ENCODE results near the gene PTPRN2. TPM values are rescaled to one million over a fixed set of nuclear protein-coding genes. Genes with fewer than 3 reads are reported as not detected.

Gene PTPRN2
- total and polyA plus RNA-seq, 2 donors, result 1.7 to 1.9 TPM

GRCh38 chr7:158584407-158584806 lies 3.2 kb downstream of the PTPRN2 start:
- Histone ChIP-seq H3K4me3 (ENCODE audit: low read length in 2 of 2) (no peak overlapping the region), H3K4me1 (ENCODE audit: control insufficient read depth in 2 of 2, insufficient read depth in 2 of 2, low read length in 2 of 2) (peaks cover 2 to 3% of the 10 kb centered on the region in 2 donors), H3K9me3 (ENCODE audit: control insufficient read depth in 2 of 2, insufficient read depth in 1 of 2, low read length in 1 of 2) (peaks cover 0 to 3% of the 10 kb centered on the region in 2 donors), H3K27me3 (ENCODE audit: control insufficient read depth in 2 of 2, insufficient read depth in 1 of 2, low read length in 1 of 2) (peaks cover 37 to 56% of the 10 kb centered on the region in 2 donors), H3K27ac (ENCODE audit: low read depth in 1 of 2, low read length in 1 of 2) (no peak overlapping the region), H3K36me3 (ENCODE audit: control insufficient read depth in 2 of 2, insufficient read depth in 2 of 2, low read length in 1 of 2) (no peaks in the 10 kb centered on the region)
- no peak for DNase-seq (ENCODE audit: low read depth in 6 of 9, low spot score in 9 of 9)
- WGBS, result 82% methylated on average over 8 of the region's 8 CpGs

- peaks cover 31 to 50% of the 10 kb centered on the region in 2 donors for H3K27me3 ChIP-seq (ENCODE audit: control insufficient read depth in 2 of 2, insufficient read depth in 1 of 2, low read length in 1 of 2)
- peaks cover 0 to 3% of the 10 kb centered on the region in 2 donors for H3K9me3 ChIP-seq (ENCODE audit: control insufficient read depth in 2 of 2, insufficient read depth in 1 of 2, low read length in 1 of 2)
- DNase-seq (ENCODE audit: low read depth in 6 of 9, low spot score in 9 of 9), result no peak
- H3K4me1 ChIP-seq (ENCODE audit: control insufficient read depth in 2 of 2, insufficient read depth in 2 of 2, low read length in 2 of 2), result peaks cover 2 to 3% of the 10 kb centered on the region in 2 donors
- H3K36me3 ChIP-seq (ENCODE audit: control insufficient read depth in 2 of 2, insufficient read depth in 2 of 2, low read length in 1 of 2), result no peaks in the 10 kb centered on the region
- 83% methylated on average over 6 of the region's 6 CpGs for whole genome bisulfite sequencing
- no peak overlapping the region for H3K4me3 ChIP-seq (ENCODE audit: low read length in 2 of 2)
- H3K27ac ChIP-seq (ENCODE audit: low read depth in 1 of 2, low read length in 1 of 2), result no peak overlapping the region
Observed at GRCh38 chr7:158583810-158584209, 3.8 kb downstream of the PTPRN2 start.

GRCh38 chr7:158583143-158583542 lies 4.5 kb downstream of the PTPRN2 start:
- Histone ChIP-seq H3K36me3 (ENCODE audit: control insufficient read depth in 2 of 2, insufficient read depth in 2 of 2, low read length in 1 of 2) (no peaks in the 10 kb centered on the region), H3K4me3 (ENCODE audit: low read length in 2 of 2) (no peak overlapping the region), H3K9me3 (ENCODE audit: control insufficient read depth in 2 of 2, insufficient read depth in 1 of 2, low read length in 1 of 2) (peaks cover 0 to 3% of the 10 kb centered on the region in 2 donors), H3K27me3 (ENCODE audit: control insufficient read depth in 2 of 2, insufficient read depth in 1 of 2, low read length in 1 of 2) (peaks cover 24 to 44% of the 10 kb centered on the region in 2 donors), H3K27ac (ENCODE audit: low read depth in 1 of 2, low read length in 1 of 2) (no peak overlapping the region), H3K4me1 (ENCODE audit: control insufficient read depth in 2 of 2, insufficient read depth in 2 of 2, low read length in 2 of 2) (peaks cover 2 to 3% of the 10 kb centered on the region in 2 donors)
- DNase-seq (ENCODE audit: low read depth in 6 of 9, low spot score in 9 of 9), result no peak
- 85% methylated on average over 5 of the region's 5 CpGs for WGBS

GRCh38 chr7:158582089-158582456 lies 5.5 kb downstream of the PTPRN2 start:
- Histone ChIP-seq H3K4me1 (ENCODE audit: control insufficient read depth in 2 of 2, insufficient read depth in 2 of 2, low read length in 2 of 2) (peaks cover 0 to 2% of the 10 kb centered on the region in 2 donors), H3K27ac (ENCODE audit: low read depth in 1 of 2, low read length in 1 of 2) (no peak overlapping the region), H3K4me3 (ENCODE audit: low read length in 2 of 2) (no peak overlapping the region), H3K27me3 (ENCODE audit: control insufficient read depth in 2 of 2, insufficient read depth in 1 of 2, low read length in 1 of 2) (peaks cover 16 to 37% of the 10 kb centered on the region in 2 donors), H3K36me3 (ENCODE audit: control insufficient read depth in 2 of 2, insufficient read depth in 2 of 2, low read length in 1 of 2) (no peaks in the 10 kb centered on the region), H3K9me3 (ENCODE audit: control insufficient read depth in 2 of 2, insufficient read depth in 1 of 2, low read length in 1 of 2) (peaks cover 0 to 3% of the 10 kb centered on the region in 2 donors)
- no peak for DNase-seq (ENCODE audit: low read depth in 6 of 9, low spot score in 9 of 9)
- 94% methylated on average over 6 of the region's 6 CpGs for WGBS

- peaks cover 0 to 3% of the 10 kb centered on the region in 2 donors for H3K9me3 ChIP-seq (ENCODE audit: control insufficient read depth in 2 of 2, insufficient read depth in 1 of 2, low read length in 1 of 2)
- peaks cover 11 to 33% of the 10 kb centered on the region in 2 donors for H3K27me3 ChIP-seq (ENCODE audit: control insufficient read depth in 2 of 2, insufficient read depth in 1 of 2, low read length in 1 of 2)
- WGBS, result 80% methylated on average over 7 of the region's 7 CpGs
- H3K36me3 ChIP-seq (ENCODE audit: control insufficient read depth in 2 of 2, insufficient read depth in 2 of 2, low read length in 1 of 2), result no peaks in the 10 kb centered on the region
- no peak overlapping the region for H3K27ac ChIP-seq (ENCODE audit: low read depth in 1 of 2, low read length in 1 of 2)
- peaks cover 0 to 2% of the 10 kb centered on the region in 2 donors for H3K4me1 ChIP-seq (ENCODE audit: control insufficient read depth in 2 of 2, insufficient read depth in 2 of 2, low read length in 2 of 2)
- no peak for DNase-seq (ENCODE audit: low read depth in 6 of 9, low spot score in 9 of 9)
- no peak overlapping the region for H3K4me3 ChIP-seq (ENCODE audit: low read length in 2 of 2)
Observed at GRCh38 chr7:158581440-158582088, 6.1 kb downstream of the PTPRN2 start.

- no peak overlapping the region for H3K27ac ChIP-seq (ENCODE audit: low read depth in 1 of 2, low read length in 1 of 2)
- H3K27me3 ChIP-seq (ENCODE audit: control insufficient read depth in 2 of 2, insufficient read depth in 1 of 2, low read length in 1 of 2), result peaks cover 0 to 17% of the 10 kb centered on the region in 2 donors
- no peak overlapping the region for H3K4me3 ChIP-seq (ENCODE audit: low read length in 2 of 2)
- H3K9me3 ChIP-seq (ENCODE audit: control insufficient read depth in 2 of 2, insufficient read depth in 1 of 2, low read length in 1 of 2), result peaks cover 0 to 3% of the 10 kb centered on the region in 2 donors
- no peak for DNase-seq (ENCODE audit: low read depth in 6 of 9, low spot score in 9 of 9)
- WGBS, result 91% methylated on average over 9 of the region's 9 CpGs
- no peaks in the 10 kb centered on the region for H3K4me1 ChIP-seq (ENCODE audit: control insufficient read depth in 2 of 2, insufficient read depth in 2 of 2, low read length in 2 of 2)
- H3K36me3 ChIP-seq (ENCODE audit: control insufficient read depth in 2 of 2, insufficient read depth in 2 of 2, low read length in 1 of 2), result no peaks in the 10 kb centered on the region
Observed at GRCh38 chr7:158579662-158580646, 7.7 kb downstream of the PTPRN2 start.

GRCh38 chr7:158576050-158576762 lies 11.4 kb downstream of the PTPRN2 start:
- WGBS, result 93% methylated on average over 11 of the region's 11 CpGs
- Histone ChIP-seq H3K36me3 (ENCODE audit: control insufficient read depth in 2 of 2, insufficient read depth in 2 of 2, low read length in 1 of 2) (no peaks in the 10 kb centered on the region), H3K4me1 (ENCODE audit: control insufficient read depth in 2 of 2, insufficient read depth in 2 of 2, low read length in 2 of 2) (no peaks in the 10 kb centered on the region), H3K4me3 (ENCODE audit: low read length in 2 of 2) (no peak overlapping the region), H3K9me3 (ENCODE audit: control insufficient read depth in 2 of 2, insufficient read depth in 1 of 2, low read length in 1 of 2) (peaks cover 0 to 3% of the 10 kb centered on the region in 2 donors), H3K27ac (ENCODE audit: low read depth in 1 of 2, low read length in 1 of 2) (no peak overlapping the region), H3K27me3 (ENCODE audit: control insufficient read depth in 2 of 2, insufficient read depth in 1 of 2, low read length in 1 of 2) (peaks cover 0 to 12% of the 10 kb centered on the region in 2 donors)
- no peak for DNase-seq (ENCODE audit: low read depth in 6 of 9, low spot score in 9 of 9)

GRCh38 chr7:158574308-158575036 lies 13.2 kb downstream of the PTPRN2 start:
- Histone ChIP-seq H3K27me3 (ENCODE audit: control insufficient read depth in 2 of 2, insufficient read depth in 1 of 2, low read length in 1 of 2) (peaks cover 13 to 27% of the 10 kb centered on the region in 2 donors), H3K27ac (ENCODE audit: low read depth in 1 of 2, low read length in 1 of 2) (no peak overlapping the region), H3K4me1 (ENCODE audit: control insufficient read depth in 2 of 2, insufficient read depth in 2 of 2, low read length in 2 of 2) (no peaks in the 10 kb centered on the region), H3K4me3 (ENCODE audit: low read length in 2 of 2) (no peak overlapping the region), H3K36me3 (ENCODE audit: control insufficient read depth in 2 of 2, insufficient read depth in 2 of 2, low read length in 1 of 2) (no peaks in the 10 kb centered on the region), H3K9me3 (ENCODE audit: control insufficient read depth in 2 of 2, insufficient read depth in 1 of 2, low read length in 1 of 2) (no peaks in the 10 kb centered on the region)
- DNase-seq (ENCODE audit: low read depth in 6 of 9, low spot score in 9 of 9), result no peak
- WGBS, result 95% methylated on average over 8 of the region's 8 CpGs

All from thymus (tissue), 11 donors.